PC-9 (cell line): ENCODE results near the gene CBX5.

Source experiments
- EZH2 ChIP-seq: fragments of 200-600 bp; sonication (generic); IDR thresholded peaks from 2 replicates; pipeline ENCODE4 v1.8.0; 2017; ENCODE audit warnings: antibody characterized with exemption, low read depth
- TF ChIP-seq, protein P1 (sequence below): fragments of 200-600 bp; sonication (generic); conservative IDR thresholded peaks from 2 replicates; pipeline ENCODE4 v1.6.1; 2017; ENCODE audit warnings: mixed run types, antibody characterized with exemption, mild to moderate bottlenecking, moderate library complexity

DNA sequence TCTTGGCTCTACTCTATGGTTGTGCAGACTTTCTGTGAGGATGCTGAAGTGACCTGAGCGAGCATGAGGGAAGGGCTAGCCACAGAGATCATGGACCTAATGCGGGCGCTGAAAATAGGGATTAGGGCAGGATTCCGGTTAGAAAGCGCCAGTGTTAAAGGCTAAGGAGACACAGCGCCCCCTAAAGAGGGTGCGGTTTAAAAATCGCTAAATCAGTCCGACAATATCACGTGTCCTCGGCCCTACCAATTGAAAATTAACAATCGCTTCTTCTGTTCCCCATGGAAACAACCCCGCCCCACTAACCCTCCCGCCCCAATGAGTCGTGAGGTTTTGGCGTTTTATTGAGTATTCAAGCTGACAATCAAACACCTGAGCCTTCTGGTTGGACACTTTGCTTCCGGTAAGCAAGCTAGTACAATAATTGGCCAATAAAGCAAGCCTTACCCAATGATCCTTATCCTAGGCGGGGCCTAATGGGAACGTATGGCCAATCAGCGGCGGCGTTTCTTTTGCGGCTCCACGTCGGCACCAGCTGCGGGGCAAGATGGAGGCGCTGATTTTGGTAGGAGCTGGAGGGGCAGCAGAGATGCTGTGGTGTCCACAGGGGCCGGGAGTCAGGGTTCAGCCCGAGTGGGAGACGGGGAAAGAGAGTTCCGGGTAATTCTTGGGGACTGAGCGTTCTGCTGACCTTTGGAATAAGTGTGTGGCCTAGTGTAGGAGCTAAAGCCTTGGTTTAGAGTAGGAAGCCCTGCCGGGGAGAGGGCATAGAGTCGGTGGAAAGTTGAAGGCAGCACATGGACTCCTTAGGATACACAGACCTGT, 44.9 kb upstream of the CBX5 start, which contains the start of gene COPZ1:
- TF ChIP-seq, protein P1, sequence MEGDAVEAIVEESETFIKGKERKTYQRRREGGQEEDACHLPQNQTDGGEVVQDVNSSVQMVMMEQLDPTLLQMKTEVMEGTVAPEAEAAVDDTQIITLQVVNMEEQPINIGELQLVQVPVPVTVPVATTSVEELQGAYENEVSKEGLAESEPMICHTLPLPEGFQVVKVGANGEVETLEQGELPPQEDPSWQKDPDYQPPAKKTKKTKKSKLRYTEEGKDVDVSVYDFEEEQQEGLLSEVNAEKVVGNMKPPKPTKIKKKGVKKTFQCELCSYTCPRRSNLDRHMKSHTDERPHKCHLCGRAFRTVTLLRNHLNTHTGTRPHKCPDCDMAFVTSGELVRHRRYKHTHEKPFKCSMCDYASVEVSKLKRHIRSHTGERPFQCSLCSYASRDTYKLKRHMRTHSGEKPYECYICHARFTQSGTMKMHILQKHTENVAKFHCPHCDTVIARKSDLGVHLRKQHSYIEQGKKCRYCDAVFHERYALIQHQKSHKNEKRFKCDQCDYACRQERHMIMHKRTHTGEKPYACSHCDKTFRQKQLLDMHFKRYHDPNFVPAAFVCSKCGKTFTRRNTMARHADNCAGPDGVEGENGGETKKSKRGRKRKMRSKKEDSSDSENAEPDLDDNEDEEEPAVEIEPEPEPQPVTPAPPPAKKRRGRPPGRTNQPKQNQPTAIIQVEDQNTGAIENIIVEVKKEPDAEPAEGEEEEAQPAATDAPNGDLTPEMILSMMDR = peak; percentile 92
- no peak for TF ChIP-seq EZH2
